Germinal center (tissue), 1 donor: ENCODE data around the gene RFC3.

Experiments used
- DNase-seq: peaks from one replicate; pipeline ENCODE4 v3.0.0; 2012; ENCODE audit warnings: mixed read lengths, low spot score

RFC3 gene

DNA sequence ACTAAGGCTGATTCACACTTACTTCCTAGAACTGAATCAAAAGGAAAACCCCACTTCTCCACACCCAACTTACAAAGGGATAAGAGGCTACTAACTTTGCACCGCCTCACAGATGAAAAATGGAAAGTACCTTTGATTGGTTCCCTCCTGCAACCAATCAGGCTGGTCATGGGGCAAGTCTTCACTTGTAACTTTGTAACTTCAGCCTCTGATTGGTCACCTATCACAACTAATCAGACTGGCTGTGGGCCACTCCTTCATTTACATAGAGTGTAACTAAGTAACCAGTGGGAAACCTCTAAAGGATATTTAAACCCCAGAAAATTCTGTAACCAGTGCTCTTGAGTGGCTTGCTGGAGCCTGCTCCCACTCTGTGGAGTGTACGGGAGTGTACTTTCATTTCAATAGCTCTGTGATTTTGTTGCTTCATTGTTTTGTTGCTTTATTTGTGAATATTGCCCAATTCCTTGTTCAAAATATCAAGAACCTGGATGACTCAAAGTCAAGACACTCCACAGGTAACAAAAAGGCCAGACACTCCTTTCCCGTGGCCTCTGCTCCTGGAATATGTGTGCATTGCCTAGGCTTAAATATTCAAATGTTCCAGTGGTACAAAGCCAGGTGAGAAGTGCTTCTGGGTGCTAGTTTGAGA lies 50.5 kb downstream of the RFC3 start:
- DNase-seq: no peak

DNA sequence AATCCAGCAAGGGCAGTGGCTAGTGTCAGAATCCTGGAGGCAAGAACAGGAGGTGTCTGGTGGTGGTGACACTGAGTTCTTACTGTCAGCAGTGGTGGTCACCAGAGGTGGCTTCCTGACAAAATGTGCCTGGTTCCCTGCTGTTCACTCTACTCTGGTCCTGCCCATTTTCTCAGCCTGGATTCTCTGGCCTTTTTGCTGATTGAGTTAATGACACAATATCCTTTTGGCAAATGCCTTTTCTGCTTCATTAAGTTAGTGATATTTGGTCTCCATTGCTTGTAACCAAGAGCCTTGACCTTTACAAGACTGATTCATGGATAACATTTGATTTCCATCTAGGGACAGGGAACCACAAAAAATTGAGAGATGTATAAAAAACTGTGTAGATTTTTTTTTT lies 51.1 kb downstream of the RFC3 start:
- DNase-seq: no peak

- peak; percentile 9 for DNase-seq
These were observed 52.2 kb downstream of the RFC3 start for GRCh38 chr13:33870046-33870668.

- no peak for DNase-seq
These were observed 53.5 kb downstream of the RFC3 start for GRCh38 chr13:33871207-33872004.

DNA sequence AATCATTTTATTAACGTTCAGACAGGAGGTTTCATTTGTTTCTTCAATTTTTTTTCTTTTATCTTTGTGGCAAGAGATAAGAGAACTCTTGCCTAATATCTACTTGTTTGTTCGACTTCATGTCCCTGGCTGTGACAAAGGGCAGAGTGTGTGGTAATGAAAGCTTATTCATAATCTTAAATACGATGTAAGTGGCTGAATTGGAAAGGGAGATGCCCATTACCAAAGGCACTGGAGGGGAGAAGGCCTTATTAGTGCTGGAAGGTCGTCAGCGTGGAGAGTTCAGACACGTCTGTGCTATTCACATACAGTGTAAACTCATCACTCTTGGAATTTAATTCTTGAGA lies 54.0 kb downstream of the RFC3 start:
- no peak for DNase-seq

GRCh38 chr13:33873251-33873908 lies 55.4 kb downstream of the RFC3 start:
- DNase-seq: no peak

GRCh38 chr13:33874871-33875270 lies 56.9 kb downstream of the RFC3 start:
- DNase-seq: no peak

DNA sequence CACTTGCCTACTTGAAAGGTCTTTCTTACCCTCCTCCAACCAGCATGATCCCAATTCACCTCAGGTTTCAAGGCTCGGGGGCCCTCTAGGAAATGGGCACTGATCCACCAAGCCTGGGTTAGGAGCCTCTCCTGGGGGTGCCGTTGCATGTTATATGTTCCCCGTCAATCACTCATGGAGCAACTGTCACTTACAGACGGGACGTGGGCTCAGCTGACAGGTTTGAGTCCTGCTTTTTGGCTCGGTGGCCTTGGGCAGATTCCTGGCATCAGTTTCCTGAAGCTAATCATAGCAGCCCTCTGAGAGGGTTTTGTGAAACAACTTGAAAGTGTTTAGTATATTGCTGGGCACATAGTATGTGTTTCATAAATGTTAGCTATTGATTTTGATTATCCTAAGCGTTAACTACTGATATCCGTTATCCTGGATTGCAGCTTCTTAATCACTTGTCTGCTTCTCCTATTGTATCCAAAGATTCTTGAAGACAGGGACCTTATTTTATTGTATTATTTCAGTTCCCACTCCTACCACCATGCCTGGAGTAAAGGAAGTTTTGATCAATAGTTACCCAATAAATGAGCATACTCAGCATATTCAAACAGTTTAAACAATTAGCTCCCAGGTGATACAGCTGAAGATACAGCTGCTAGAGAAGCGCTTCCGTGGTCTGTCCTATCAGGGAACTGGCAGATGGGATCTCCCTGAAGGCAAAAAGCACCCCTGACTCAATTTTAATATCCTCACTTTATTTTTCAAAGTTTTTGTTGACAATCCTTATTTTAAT lies 57.9 kb downstream of the RFC3 start:
- DNase-seq: no peak

DNA sequence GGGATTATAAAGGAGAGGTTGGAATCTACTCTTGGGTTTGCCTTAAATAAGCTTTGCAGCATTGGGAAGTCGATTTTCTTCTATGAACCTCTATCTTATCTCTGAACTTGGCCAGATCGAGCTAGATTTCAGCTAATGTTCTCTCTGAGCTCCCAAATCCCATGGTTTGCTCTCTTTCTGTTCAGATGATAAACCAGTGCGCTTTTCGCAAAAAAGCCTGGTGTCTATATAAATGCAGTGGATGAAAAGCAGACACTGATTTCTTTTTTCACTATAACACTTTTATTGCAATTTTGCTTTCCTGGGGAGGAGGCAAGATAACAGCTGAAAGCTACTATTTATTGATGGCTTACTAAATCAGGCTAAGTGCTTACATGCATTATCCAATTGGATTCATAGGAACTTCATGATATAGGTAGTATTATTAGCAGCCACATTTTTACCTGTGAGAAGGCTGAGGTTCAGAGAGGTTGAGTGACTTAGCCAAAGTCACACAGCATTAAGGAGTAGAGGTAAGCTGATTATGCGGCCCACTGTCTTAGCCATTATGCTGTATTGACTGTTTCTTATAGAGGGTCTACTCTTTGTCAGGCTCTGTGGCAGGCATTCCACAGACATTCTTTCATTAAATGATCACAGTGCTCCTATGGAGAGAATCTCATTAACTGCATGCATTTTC lies 58.9 kb downstream of the RFC3 start:
- no peak for DNase-seq

DNA sequence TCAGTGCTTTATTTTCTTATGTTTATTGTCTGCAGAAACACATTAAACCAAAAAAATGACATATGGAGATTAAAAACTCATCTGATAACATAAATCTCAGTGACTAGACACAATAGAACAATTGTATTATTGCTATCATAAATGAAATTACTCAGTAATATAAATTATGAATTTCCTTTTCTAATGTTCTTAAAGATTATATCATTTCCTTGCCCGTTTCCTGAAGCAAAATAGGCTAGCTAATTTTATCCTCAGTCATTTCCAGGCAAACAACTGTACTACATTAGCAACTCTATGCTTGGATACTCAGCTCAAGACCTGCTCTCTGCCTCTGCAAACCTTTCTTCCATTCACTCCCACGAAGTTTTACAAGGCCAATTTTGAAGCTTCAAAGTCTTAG lies 61.2 kb downstream of the RFC3 start:
- no peak for DNase-seq

- DNase-seq: no peak
These were observed 64.9 kb downstream of the RFC3 start for GRCh38 chr13:33882804-33883203.

GRCh38 chr13:33884531-33885220 lies 66.7 kb downstream of the RFC3 start:
- DNase-seq: no peak
